Esophagus (tissue), 2 donors: ENCODE measurements around the gene PRKAB1. TPM values are rescaled to one million over a fixed set of nuclear protein-coding genes. Genes with fewer than 3 reads are reported as not detected.

ENCODE experiments used
- H3K27ac ChIP-seq, 2 donors: one replicate each; pipeline ENCODE4 v1.5.1; 2013; ENCODE audit warnings: low read depth in 2 of 2, mild to moderate bottlenecking in 2 of 2, inconsistent platforms in 1 of 2, low read length in 1 of 2, moderate library complexity in 1 of 2
- H3K27me3 ChIP-seq, 2 donors: one replicate each; pipeline ENCODE4 v1.6.1; 2013; ENCODE audit warnings: low read length in 2 of 2, control low read depth in 1 of 2, mild to moderate bottlenecking in 1 of 2; ENCODE audit not compliant: insufficient read depth in 2 of 2, control insufficient read depth in 1 of 2
- H3K36me3 ChIP-seq, 2 donors: one replicate each; pipeline ENCODE4 v1.6.1; 2013; ENCODE audit warnings: low read length in 1 of 2; ENCODE audit not compliant: control insufficient read depth in 2 of 2, insufficient read depth in 2 of 2
- H3K4me1 ChIP-seq, 2 donors: one replicate each; pipeline ENCODE4 v1.6.1; 2013; ENCODE audit warnings: low read length in 1 of 2; ENCODE audit not compliant: control insufficient read depth in 2 of 2, insufficient read depth in 2 of 2
- H3K4me3 ChIP-seq, 2 donors: one replicate each; pipeline ENCODE4 v1.5.1; 2013; ENCODE audit warnings: low read length in 2 of 2, mild to moderate bottlenecking in 2 of 2, low read depth in 1 of 2, moderate library complexity in 1 of 2
- H3K9me3 ChIP-seq, 2 donors: one replicate each; pipeline ENCODE4 v1.6.1; 2013; ENCODE audit warnings: mild to moderate bottlenecking in 2 of 2, low read depth in 1 of 2, low read length in 1 of 2, moderate library complexity in 1 of 2; ENCODE audit not compliant: control insufficient read depth in 2 of 2, insufficient read depth in 1 of 2
- WGBS, 2 donors: extraction: QIAGEN DNeasy Blood & Tissue Kit; methylation state at CpG; one replicate each; pipeline ENCODE4 v1.1.7; 2013; 5-methylcytosine and 5-hydroxymethylcytosine counted together
- polyA plus RNA-seq, 2 donors: library from polyadenylated mRNA; stranded (reverse); fragments of 200-250 nt; gene quantifications; one replicate each; pipeline ENCODE4 v1.2.3, GENCODE V29; 2013
- donor health status: healthy with polysubstance abuse.
- donor health status: Bipolar disorder and iron deficiency.

Gene PRKAB1
- polyA plus RNA-seq, 2 donors, result 28.0 to 30.8 TPM

- Histone ChIP-seq H3K36me3 (no peaks in the 10 kb centered on the region), H3K4me3 (no peak overlapping the region), H3K27me3 (no peaks in the 10 kb centered on the region), H3K27ac (no peak overlapping the region), H3K4me1 (peaks cover 0 to 6% of the 10 kb centered on the region in 2 donors), H3K9me3 (no peaks in the 10 kb centered on the region)
- WGBS, 2 donors, result 97% methylated on average over 4 of the region's 4 CpGs
Observed at GRCh38 chr12:119714614-119715267, 46.8 kb downstream of the PRKAB1 start.

- Histone ChIP-seq H3K4me3 (no peak overlapping the region), H3K36me3 (no peaks in the 10 kb centered on the region), H3K27me3 (no peaks in the 10 kb centered on the region), H3K4me1 (peaks cover 0 to 4% of the 10 kb centered on the region in 2 donors), H3K27ac (no peak overlapping the region), H3K9me3 (no peaks in the 10 kb centered on the region)
- 68 to 82% methylated on average over 3 of the region's 3 CpGs for WGBS, 2 donors
Observed at GRCh38 chr12:119715268-119715620, 47.3 kb downstream of the PRKAB1 start.

DNA sequence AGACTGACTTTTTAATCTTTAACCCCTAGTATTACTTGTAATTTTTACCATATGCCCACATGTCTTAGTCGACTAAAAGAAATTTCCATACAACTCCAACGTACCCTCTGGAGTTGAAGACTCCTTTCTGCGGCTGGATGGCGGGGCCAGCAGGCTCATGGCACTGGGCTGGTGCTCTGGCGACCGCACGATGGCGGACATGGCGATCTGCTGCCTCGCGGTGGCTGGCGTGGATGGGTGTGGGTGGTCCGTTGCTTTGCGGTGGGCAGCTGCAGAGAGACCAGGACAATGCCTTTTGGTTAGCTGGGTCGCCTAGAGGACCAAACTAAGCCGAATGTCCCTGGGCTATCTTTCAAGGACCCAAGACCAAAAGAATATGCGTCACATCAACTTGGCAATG is 50.2 kb downstream of the PRKAB1 start:
- Histone ChIP-seq H3K4me3 (no peak overlapping the region), H3K4me1 (peaks cover 0 to 3% of the 10 kb centered on the region in 2 donors), H3K9me3 (no peaks in the 10 kb centered on the region), H3K27ac (no peak overlapping the region), H3K36me3 (no peaks in the 10 kb centered on the region), H3K27me3 (no peaks in the 10 kb centered on the region)
- 94 to 96% methylated on average over 17 of the region's 17 CpGs for WGBS, 2 donors

DNA sequence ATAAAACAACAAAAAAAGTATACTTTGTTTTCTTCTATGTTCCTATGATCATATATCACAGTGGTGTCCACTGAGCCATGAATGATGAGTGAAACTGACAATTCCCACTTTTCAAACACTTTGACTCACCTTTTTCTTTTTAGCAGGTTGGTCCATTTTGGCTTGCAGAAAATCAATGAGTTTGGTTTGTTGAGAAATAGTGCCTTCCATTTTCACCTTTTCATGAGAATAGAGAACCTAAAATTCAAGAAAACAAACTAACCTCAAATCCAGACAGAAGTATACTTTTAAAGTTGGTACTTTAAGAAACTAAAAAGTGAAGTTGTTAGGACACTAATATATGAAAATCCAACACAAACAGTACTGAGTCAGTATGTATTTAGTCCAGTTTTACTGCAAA is 52.4 kb downstream of the PRKAB1 start:
- H3K4me1 ChIP-seq, result no peaks in the 10 kb centered on the region
- no peak overlapping the region for H3K4me3 ChIP-seq
- H3K36me3 ChIP-seq, result no peaks in the 10 kb centered on the region
- H3K27ac ChIP-seq, result no peak overlapping the region
- H3K9me3 ChIP-seq, result no peaks in the 10 kb centered on the region
- H3K27me3 ChIP-seq, result no peaks in the 10 kb centered on the region

GRCh38 chr12:119721306-119721705 is 53.4 kb downstream of the PRKAB1 start:
- Histone ChIP-seq H3K36me3 (no peaks in the 10 kb centered on the region), H3K4me1 (no peaks in the 10 kb centered on the region), H3K4me3 (no peak overlapping the region), H3K9me3 (no peaks in the 10 kb centered on the region), H3K27me3 (no peaks in the 10 kb centered on the region), H3K27ac (no peak overlapping the region)
- 92 to 98% methylated on average over 4 of the region's 4 CpGs for WGBS, 2 donors

DNA sequence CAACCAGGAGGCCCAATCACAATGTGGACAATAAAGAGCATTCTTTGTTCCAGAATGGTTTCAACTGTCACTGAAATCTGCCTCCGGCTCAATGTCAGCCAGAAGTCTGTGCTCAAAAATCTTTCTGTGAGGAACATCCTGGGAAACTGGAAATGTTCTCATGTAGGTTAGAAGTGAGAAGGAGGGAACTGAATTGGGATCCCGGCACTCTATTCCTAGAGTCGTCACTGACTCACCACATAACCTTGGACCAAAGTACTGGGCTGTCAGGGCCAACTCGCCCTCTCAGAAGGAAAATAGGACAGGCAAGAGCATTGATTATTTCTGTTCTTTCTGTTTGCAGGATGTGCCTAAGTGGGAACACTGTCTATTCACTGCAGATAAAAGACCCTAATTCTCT is 57.6 kb downstream of the PRKAB1 start:
- 91 to 92% methylated on average over 4 of the region's 4 CpGs for WGBS, 2 donors
- Histone ChIP-seq H3K4me1 (no peaks in the 10 kb centered on the region), H3K9me3 (no peaks in the 10 kb centered on the region), H3K27me3 (no peaks in the 10 kb centered on the region), H3K36me3 (no peaks in the 10 kb centered on the region), H3K4me3 (no peak overlapping the region), H3K27ac (no peak overlapping the region)

GRCh38 chr12:119727600-119728443 is 59.9 kb downstream of the PRKAB1 start:
- Histone ChIP-seq H3K27me3 (no peaks in the 10 kb centered on the region), H3K9me3 (no peaks in the 10 kb centered on the region), H3K36me3 (no peaks in the 10 kb centered on the region), H3K27ac (no peak overlapping the region), H3K4me1 (no peaks in the 10 kb centered on the region), H3K4me3 (no peak overlapping the region)
- 80 to 89% methylated on average over 3 of the region's 3 CpGs for WGBS, 2 donors

- H3K9me3 ChIP-seq, result no peaks in the 10 kb centered on the region
- H3K4me1 ChIP-seq, result no peaks in the 10 kb centered on the region
- no peak overlapping the region for H3K4me3 ChIP-seq
- no peak overlapping the region for H3K27ac ChIP-seq
- no peaks in the 10 kb centered on the region for H3K36me3 ChIP-seq
- H3K27me3 ChIP-seq, result no peaks in the 10 kb centered on the region
- WGBS, 2 donors, result 55 to 57% methylated on average over 6 of the region's 6 CpGs
Observed at GRCh38 chr12:119728444-119728745, 60.5 kb downstream of the PRKAB1 start.

- Histone ChIP-seq H3K4me1 (no peaks in the 10 kb centered on the region), H3K4me3 (no peak overlapping the region), H3K27me3 (no peaks in the 10 kb centered on the region), H3K27ac (no peak overlapping the region), H3K36me3 (peaks cover 0 to 2% of the 10 kb centered on the region in 2 donors), H3K9me3 (no peaks in the 10 kb centered on the region)
- WGBS, 2 donors, result 96% methylated on average over 8 of the region's 8 CpGs
Observed at GRCh38 chr12:119729871-119730270, 61.9 kb downstream of the PRKAB1 start.

- no peak overlapping the region for H3K4me3 ChIP-seq
- 95 to 97% methylated on average over 13 of the region's 13 CpGs for WGBS, 2 donors
- no peak overlapping the region for H3K27ac ChIP-seq
- H3K4me1 ChIP-seq, result no peaks in the 10 kb centered on the region
- no peaks in the 10 kb centered on the region for H3K9me3 ChIP-seq
- no peaks in the 10 kb centered on the region for H3K27me3 ChIP-seq
- peaks cover 0 to 2% of the 10 kb centered on the region in 2 donors for H3K36me3 ChIP-seq
Observed at GRCh38 chr12:119730381-119730780, 62.4 kb downstream of the PRKAB1 start.
